IPS-18c (cell line): ENCODE measurements around the gene PAPOLA.

Experiments
- H3K4me3 ChIP-seq: 2 replicates; pipeline ENCODE4 v1.7.0; 2013; ENCODE audit warnings: low read depth, mild to moderate bottlenecking, low read length, moderate library complexity; ENCODE audit not compliant: insufficient read depth
- H3K9me3 ChIP-seq: one replicate; pipeline ENCODE4 v1.6.1; 2013; ENCODE audit warnings: mild to moderate bottlenecking, low read length, moderate library complexity; ENCODE audit not compliant: control insufficient read depth, insufficient read depth

PAPOLA gene

DNA sequence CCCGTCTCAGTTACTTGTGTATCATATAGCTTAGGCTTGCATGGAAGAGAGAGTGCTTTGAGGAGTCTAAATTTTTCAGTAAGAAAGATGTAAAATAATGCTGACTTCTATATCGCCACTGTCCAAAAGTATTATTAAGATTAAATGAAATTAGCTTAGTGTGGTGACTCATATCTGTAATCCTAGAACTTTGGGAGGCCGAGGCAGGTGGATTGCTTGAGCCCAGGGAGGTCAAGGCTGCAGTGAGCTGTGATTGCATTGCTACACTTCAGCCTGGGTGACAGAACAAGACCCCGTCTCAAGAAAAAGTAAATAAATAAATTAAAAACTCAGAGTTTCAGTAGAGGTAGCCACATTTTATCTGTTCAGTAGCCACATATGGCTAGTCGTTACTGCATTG, 23.3 kb downstream of the PAPOLA start:
- H3K9me3 ChIP-seq: no peaks in the 10 kb centered on the region

GRCh38 chr14:96532632-96533031, 30.4 kb downstream of the PAPOLA start:
- Histone ChIP-seq H3K4me3 (no peak overlapping the region), H3K9me3 (no peaks in the 10 kb centered on the region)

More for the DNA sequence above, 23.3 kb downstream of the PAPOLA start:
- no peak overlapping the region for H3K4me3 ChIP-seq

GRCh38 chr14:96536807-96537206, 34.6 kb downstream of the PAPOLA start:
- Histone ChIP-seq H3K9me3 (no peaks in the 10 kb centered on the region), H3K4me3 (no peak overlapping the region)

- Histone ChIP-seq H3K9me3 (no peaks in the 10 kb centered on the region), H3K4me3 (no peak overlapping the region)
Observed at GRCh38 chr14:96538097-96538989, 36.2 kb downstream of the PAPOLA start.

GRCh38 chr14:96538990-96539317, 36.8 kb downstream of the PAPOLA start:
- H3K4me3 ChIP-seq: no peak overlapping the region
- H3K9me3 ChIP-seq: no peaks in the 10 kb centered on the region

- Histone ChIP-seq H3K4me3 (no peak overlapping the region), H3K9me3 (no peaks in the 10 kb centered on the region)
Observed at GRCh38 chr14:96554315-96554910, 52.2 kb downstream of the PAPOLA start.

- H3K4me3 ChIP-seq: no peak overlapping the region
- H3K9me3 ChIP-seq: no peaks in the 10 kb centered on the region
Observed at GRCh38 chr14:96559571-96559970, 57.4 kb downstream of the PAPOLA start.

DNA sequence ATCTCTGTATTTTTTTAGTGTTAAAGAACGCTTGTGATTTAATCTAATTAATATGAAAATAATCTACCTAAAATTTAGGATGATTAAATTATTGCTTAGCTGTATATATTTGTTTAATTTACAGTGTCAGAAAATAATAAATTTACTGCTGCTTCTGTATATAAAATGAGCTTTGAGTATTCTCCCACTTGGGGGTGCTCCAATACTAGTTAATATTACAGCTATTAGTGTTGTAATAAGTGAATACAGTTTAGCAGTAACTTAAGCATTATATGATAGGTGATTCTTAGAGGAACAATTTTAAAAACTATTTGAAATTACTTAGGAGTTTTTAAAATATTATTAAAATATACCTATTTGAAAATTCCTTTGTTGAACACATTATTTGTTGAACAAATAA, 62.2 kb downstream of the PAPOLA start:
- Histone ChIP-seq H3K4me3 (no peak overlapping the region), H3K9me3 (no peaks in the 10 kb centered on the region)

DNA sequence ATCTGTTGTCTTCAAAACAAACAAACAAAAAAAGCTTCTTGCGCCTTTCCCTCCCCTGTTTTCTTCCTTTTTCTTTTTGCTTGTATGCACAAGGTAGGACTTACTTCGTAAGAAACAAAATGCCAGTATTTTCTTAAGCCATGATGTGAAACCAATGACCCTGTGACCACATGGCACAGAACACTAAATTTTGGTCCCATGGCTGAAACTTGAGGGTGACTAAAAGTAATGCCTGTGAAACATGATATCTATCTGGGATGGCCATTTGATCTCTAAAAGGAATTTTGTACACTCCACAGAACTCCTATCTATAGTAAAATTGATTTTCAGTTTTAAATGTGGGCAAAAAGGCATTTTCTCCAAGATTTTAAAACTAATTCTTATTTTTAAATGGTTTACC, 63.6 kb downstream of the PAPOLA start:
- no peaks in the 10 kb centered on the region for H3K9me3 ChIP-seq
- no peak overlapping the region for H3K4me3 ChIP-seq

DNA sequence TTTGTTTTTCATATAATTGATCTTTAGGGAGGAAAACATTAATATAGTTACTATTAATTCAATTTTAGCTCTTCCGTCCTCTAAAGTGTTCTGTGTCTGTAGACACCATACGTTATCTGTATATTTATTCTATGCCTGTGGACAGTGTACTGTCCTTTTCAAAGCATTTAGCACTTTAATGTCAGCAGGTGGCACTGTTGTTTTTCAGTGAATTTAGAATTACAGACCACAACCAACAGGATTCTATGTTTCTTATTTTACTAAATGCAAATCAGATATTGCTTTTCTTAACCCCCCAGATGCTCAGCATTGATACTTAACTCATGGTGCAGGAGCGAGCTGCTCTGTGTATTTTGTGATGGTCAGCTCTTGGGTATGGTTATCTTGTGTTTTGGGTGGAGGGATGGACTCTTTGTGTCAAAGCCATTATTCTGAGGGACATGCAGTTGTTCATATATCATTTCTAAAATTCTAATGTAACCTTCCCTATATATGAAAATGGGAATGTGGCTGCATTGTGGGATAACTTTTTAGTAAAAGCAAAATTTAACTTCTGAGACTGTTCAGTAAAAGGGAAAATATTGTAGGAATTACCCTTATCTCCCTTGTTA, 65.2 kb downstream of the PAPOLA start:
- Histone ChIP-seq H3K9me3 (no peaks in the 10 kb centered on the region), H3K4me3 (no peak overlapping the region)

- no peak overlapping the region for H3K4me3 ChIP-seq
- no peaks in the 10 kb centered on the region for H3K9me3 ChIP-seq
Observed at GRCh38 chr14:96568621-96569020, 66.4 kb downstream of the PAPOLA start.

DNA sequence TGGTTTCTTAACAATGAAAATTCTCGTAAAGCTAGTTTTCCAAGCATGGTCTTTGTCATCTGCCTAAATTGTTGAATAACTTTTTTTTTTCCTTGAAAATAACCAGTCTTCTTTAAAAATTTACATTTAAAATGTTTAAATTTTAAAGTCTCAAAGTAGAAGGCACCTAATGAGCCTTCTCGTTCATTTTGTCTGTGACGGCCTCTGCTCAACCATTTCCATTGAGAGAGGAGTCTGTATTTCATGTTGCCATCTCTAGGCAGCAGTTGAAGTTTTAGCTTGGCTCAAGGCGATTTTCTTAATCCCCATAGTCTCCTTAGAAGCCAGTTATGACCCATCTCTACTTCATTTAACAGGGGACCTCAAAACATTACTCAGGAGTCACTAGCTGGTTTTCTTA, 69.1 kb downstream of the PAPOLA start:
- no peaks in the 10 kb centered on the region for H3K9me3 ChIP-seq

DNA sequence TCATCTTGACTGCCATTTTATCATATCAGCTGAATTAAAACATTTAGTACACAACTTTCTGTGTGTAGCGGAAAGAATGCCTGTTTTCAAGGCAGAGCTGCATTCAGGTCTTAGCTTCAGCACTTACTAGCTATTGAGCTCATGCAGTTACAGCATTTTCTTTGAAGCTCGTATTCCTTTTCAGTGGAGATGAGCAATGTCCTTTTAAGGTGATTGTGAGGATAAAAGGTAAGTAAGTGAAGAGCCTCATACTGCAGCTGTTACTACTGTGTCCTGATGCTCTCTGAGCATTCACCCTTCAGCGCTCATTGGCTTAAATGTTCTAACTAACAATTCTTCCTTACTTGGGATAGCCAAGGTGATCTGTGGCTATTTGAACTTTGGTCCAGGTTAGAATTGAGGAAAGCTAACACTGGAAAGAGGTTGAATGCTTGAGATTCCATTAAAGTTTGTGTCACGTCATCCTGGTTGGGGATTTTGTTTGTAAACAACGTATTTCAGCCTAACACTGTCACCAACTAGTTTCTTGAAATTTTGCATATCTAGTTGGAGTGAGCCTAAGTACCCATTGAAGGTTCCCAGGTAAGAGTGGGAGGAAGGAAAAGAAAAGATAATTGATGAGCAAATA, 71.4 kb downstream of the PAPOLA start:
- Histone ChIP-seq H3K4me3 (no peak overlapping the region), H3K9me3 (no peaks in the 10 kb centered on the region)

More for the DNA sequence above, 69.1 kb downstream of the PAPOLA start:
- no peak overlapping the region for H3K4me3 ChIP-seq

DNA sequence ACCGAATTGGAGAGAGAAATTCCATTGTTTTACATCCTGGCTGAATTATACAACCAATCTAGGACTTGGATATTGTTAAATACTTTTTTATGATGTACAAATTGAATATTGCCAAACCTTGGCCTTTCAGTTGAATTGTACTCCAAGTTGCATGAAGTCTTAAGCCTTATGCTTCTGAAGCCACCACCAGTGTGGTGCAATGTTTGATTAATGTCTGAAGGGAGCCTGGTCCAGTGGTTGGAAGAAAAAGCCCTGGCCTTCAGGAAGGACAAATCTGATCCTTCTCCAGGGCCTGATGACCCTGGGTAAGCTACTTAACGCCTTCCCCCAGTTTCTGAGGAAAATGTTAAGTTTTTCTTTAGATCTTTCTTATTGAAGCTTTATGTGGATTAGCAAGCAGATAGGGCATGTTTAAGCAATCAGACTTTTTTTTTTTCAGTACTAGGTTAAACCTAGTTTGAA, 72.0 kb downstream of the PAPOLA start:
- Histone ChIP-seq H3K9me3 (no peaks in the 10 kb centered on the region), H3K4me3 (no peak overlapping the region)

DNA sequence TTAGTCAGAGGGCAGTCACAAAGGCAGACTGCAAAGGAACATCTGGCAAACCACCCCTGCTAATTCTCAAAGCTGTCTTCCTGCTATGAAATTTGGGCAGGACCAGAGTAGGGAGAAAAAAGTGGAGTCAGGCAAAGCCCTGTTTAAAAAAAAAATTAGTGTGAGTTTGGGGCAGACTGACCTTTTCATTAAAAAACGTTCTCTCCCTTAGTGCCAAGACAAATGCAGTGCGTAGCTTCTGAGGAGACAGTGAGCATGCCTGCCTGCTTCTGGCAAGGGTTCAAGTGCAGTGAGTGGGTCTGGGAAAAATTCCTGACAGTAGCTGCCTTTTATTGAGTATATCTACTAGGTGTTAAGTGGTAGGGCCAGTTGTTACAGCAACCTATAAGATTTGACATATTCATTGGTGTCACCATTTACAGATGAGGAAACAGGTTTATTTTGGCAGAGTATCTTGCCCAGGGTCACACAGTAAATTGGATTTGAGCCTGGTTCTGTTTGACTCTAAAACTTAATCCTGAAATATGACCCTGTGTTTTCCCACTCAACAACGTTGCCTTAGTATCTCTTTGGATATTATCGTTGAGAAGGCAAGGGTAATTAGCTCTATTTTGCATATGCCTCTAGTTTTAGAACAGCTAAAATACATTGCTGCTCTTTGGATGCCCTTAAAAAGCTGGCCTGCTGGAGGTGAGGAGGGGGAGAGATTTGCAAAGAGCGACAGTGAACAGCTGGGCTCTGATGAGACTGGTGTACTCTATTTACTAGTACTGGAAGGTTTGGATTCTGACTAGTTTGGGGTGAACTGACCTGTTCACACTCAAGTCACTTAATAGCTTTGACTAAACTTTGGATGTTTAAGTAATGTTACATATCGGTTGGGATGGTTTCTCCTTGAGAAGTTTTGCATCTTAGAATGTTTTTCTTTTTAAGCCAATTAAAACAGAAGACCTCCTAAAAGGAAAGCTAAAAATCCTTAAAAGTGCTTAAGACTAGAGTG, 72.8 kb downstream of the PAPOLA start:
- Histone ChIP-seq H3K9me3 (no peaks in the 10 kb centered on the region), H3K4me3 (no peak overlapping the region)

DNA sequence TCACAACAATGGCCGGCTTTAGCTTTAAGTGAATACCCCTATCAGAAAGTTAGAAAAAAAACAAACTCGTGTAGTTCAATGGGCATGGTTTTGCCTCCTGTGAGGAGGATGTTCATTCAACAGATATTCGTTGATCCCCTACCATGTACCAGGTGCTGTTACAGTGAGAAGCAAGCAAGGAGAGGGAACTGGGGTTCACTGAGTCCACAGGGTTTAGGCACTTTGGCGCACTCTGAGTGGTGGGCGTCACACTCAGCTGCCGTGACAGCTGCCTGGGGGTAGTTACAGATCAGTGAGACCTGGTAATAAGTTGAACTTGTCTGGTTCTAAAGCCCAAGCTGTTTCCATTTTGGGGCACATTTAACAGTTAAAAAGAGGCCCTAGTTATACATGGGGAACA, 74.2 kb downstream of the PAPOLA start:
- H3K4me3 ChIP-seq: no peak overlapping the region
- no peaks in the 10 kb centered on the region for H3K9me3 ChIP-seq

DNA sequence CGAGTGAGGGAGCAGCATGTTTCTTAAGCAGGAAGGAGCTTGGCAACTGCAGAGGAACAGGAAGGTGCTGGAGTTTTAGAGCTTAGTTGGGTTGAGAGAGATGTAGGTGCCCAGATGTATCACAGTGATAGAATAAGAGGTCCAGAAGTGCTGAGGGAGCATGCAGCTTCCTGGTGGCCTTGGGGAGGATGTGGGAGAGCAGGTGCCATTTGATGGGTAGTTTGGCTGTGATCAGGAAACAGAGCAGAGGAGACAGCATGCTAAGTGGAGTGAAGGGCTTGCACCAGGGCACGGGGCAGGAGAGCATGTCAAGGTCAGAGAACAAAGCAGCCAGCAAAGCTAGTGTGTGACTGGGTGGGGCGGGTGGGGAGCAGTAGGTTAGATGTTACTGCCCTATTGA, 74.8 kb downstream of the PAPOLA start:
- H3K9me3 ChIP-seq: no peaks in the 10 kb centered on the region
- H3K4me3 ChIP-seq: no peak overlapping the region
